BJ (cell line): ENCODE data around the gene FAM114A1. TPM values are rescaled to one million over a fixed set of nuclear protein-coding genes. Genes with fewer than 3 reads are reported as not detected.
A peak's percentile ranks its signal among the peaks of the same experiment; 100 is the strongest.

Source experiments
- CTCF ChIA-PET: fragments of 350-600 bp; formaldehyde crosslinking; extraction: SDS; loops from one replicate; lab custom pipeline; 2021; ENCODE audit warnings: antibody characterized with exemption, inconsistent platforms; lab: Yijun Ruan, JAX
- POLR2A ChIA-PET: fragments of 300-600 bp; sonication (Branson Sonifier 250); formaldehyde crosslinking; extraction: SDS; loops from one replicate; lab custom pipeline; 2021; ENCODE audit warnings: antibody characterized with exemption; lab: Charles Lee
- DNase-seq: peaks from one replicate; pipeline ENCODE4 v3.0.0-alpha.2; 2011; ENCODE audit warnings: low read depth
- H3K27me3 ChIP-seq: 2 replicates; pipeline ENCODE4 v1.6.0; 2011; ENCODE audit warnings: low read length; ENCODE audit not compliant: control insufficient read depth, insufficient read depth
- H3K36me3 ChIP-seq: 2 replicates; pipeline ENCODE4 v1.5.1; 2011; ENCODE audit warnings: low read length; ENCODE audit not compliant: control insufficient read depth, insufficient read depth
- H3K4me3 ChIP-seq: 2 replicates; pipeline ENCODE4 v1.5.1; 2011; ENCODE audit warnings: low read depth, mild to moderate bottlenecking, control low read depth, low read length
- CTCF ChIP-seq: IDR thresholded peaks from 2 replicates; pipeline ENCODE4 v1.5.1; 2011; ENCODE audit warnings: low read depth, mild to moderate bottlenecking, control low read depth, inconsistent platforms, low read length, moderate library complexity; ENCODE audit not compliant: insufficient read depth
- polyA plus RNA-seq: library from polyadenylated mRNA; depleted of rRNA; stranded (reverse); fragments of >200 nt; gene quantifications from 2 replicates; pipeline ENCODE4 v1.2.3, GENCODE V29; 2011

Gene FAM114A1
- polyA plus RNA-seq, 1 experiment: 184 TPM

GRCh38 chr4:38858097-38858420 lies 9.5 kb upstream of the FAM114A1 start:
- Histone ChIP-seq H3K27me3 (no peaks in the 10 kb centered on the region), H3K4me3 (no peak overlapping the region), H3K36me3 (no peaks in the 10 kb centered on the region)
- CTCF ChIA-PET: no interaction called here
- no peak for DNase-seq
- no peak for TF ChIP-seq CTCF
- POLR2A ChIA-PET: no interaction called here

- ChIA-PET POLR2A (interaction anchor here (0.6 kb wide), 1 partner anchor 25 kb away, joined by 3 read pairs; no protein-coding TSS in a partner anchor), CTCF (interaction anchor here (1.2 to 1.3 kb wide), 2 partner anchors 77 to 102 kb away, joined by 3 read pairs; partner anchors contain the start of gene TLR10)
- Histone ChIP-seq H3K4me3 (no peak overlapping the region), H3K27me3 (no peaks in the 10 kb centered on the region), H3K36me3 (no peaks in the 10 kb centered on the region)
- TF ChIP-seq CTCF: no peak
- no peak for DNase-seq
Observed at GRCh38 chr4:38859501-38859900, 8.1 kb upstream of the FAM114A1 start.

GRCh38 chr4:38860788-38861424 lies 6.7 kb upstream of the FAM114A1 start:
- TF ChIP-seq CTCF: peak; percentile 78
- H3K27me3 ChIP-seq: no peaks in the 10 kb centered on the region
- H3K4me3 ChIP-seq: no peak overlapping the region
- DNase-seq: no peak
- POLR2A ChIA-PET: no interaction called here
- CTCF ChIA-PET: interaction anchor here (0.6 to 2.0 kb wide), 16 partner anchors 11 to 681 kb away, joined by 3 to 8 read pairs (median 3); partner anchors contain the start of gene TLR10
- H3K36me3 ChIP-seq: no peaks in the 10 kb centered on the region

- ChIA-PET POLR2A (no interaction called here), CTCF (interaction anchor here (1.0 to 2.0 kb wide), 6 partner anchors 17 to 681 kb away, joined by 3 to 8 read pairs (median 4); no protein-coding TSS in a partner anchor)
- Histone ChIP-seq H3K27me3 (no peaks in the 10 kb centered on the region), H3K4me3 (no peak overlapping the region), H3K36me3 (no peaks in the 10 kb centered on the region)
- no peak for TF ChIP-seq CTCF
- DNase-seq: no peak
Observed at GRCh38 chr4:38861791-38862190, 5.8 kb upstream of the FAM114A1 start.

GRCh38 chr4:38865445-38865844 lies 2.2 kb upstream of the FAM114A1 start:
- no peak for TF ChIP-seq CTCF
- ChIA-PET CTCF (no interaction called here), POLR2A (no interaction called here)
- Histone ChIP-seq H3K36me3 (peaks cover 2% of the 10 kb centered on the region; the same call in 1 of the 2 replicates), H3K4me3 (no peak overlapping the region), H3K27me3 (no peaks in the 10 kb centered on the region)
- no peak for DNase-seq
